Measurements from ENCODE around the gene SGCB. TPM values are rescaled to one million over a fixed set of nuclear protein-coding genes. Genes with fewer than 3 reads are reported as not detected.

Gene SGCB, protein sequence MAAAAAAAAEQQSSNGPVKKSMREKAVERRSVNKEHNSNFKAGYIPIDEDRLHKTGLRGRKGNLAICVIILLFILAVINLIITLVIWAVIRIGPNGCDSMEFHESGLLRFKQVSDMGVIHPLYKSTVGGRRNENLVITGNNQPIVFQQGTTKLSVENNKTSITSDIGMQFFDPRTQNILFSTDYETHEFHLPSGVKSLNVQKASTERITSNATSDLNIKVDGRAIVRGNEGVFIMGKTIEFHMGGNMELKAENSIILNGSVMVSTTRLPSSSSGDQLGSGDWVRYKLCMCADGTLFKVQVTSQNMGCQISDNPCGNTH
- 18.1 and 18.7 TPM in 2 replicates for total RNA-seq

GRCh38 chr4:52038103-52038912 lies at the start of gene SGCB:
SGCB (minus strand) TSS chr4:52038299; CDS start chr4:52038259, 40 bp downstream.

DNA sequence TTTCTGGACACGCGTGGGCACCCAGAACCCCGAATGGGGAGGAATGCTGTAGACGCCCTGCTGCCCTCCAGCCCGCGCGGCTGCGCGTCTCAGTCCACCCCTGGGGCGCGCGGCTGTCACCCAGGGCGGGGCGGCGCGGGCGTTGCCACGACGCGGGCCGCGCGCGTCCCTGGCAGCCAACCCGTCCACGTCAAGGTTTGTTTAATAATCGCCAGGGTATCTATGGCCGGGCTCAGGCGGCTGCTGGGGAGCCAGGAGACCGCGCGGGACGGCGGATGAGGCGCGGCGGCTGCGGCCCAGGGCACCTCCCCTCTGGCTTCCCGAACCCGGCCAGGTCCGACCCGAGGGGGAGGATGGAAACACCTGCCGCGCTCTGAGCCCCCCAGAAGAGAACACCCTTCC lies 13.1 kb upstream of the SGCB start, which contains the start of gene SPATA18:
Gene SPATA18 (plus strand): TSS at position 92 of the 402 bp plus-strand sequence. CDS start 401 bp downstream, outside the sequence.

GRCh38 chr4:52019936-52020657 lies 18.0 kb downstream of the SGCB start, which contains the start of gene LRRC66:
LRRC66 (minus strand) TSS chr4:52020363; CDS start chr4:52017613, 2,750 bp downstream.

Other genes with a start within 250 kb of the SGCB start
- 7.0 and 13.9 TPM in 2 replicates for gene DCUN1D4, start 195.1 kb downstream of the SGCB start, total RNA-seq
- gene LRRC66, start 17.9 kb downstream of the SGCB start, total RNA-seq = under 0.01 and 0.10 TPM in 2 replicates
- gene SPATA18, start 13.0 kb upstream of the SGCB start, total RNA-seq = 6.8 and 11.3 TPM in 2 replicates